Retinal pigment epithelial cell (primary cell): ENCODE measurements around the gene ARID5B.

Experiments used
- DNase-seq: peaks from one replicate; pipeline ENCODE4 v3.0.0-alpha.2; 2010; ENCODE audit warnings: low read depth
- H3K4me3 ChIP-seq: 2 replicates; pipeline ENCODE4 v1.5.1; 2011; ENCODE audit warnings: mild to moderate bottlenecking, low read length, control low read depth, moderate library complexity
- TF ChIP-seq, protein P1 (sequence below): conservative IDR thresholded peaks from 2 replicates; pipeline ENCODE4 v1.5.1; 2011; ENCODE audit warnings: low read depth, low read length, control low read depth, inconsistent platforms

The ARID5B gene

DNA sequence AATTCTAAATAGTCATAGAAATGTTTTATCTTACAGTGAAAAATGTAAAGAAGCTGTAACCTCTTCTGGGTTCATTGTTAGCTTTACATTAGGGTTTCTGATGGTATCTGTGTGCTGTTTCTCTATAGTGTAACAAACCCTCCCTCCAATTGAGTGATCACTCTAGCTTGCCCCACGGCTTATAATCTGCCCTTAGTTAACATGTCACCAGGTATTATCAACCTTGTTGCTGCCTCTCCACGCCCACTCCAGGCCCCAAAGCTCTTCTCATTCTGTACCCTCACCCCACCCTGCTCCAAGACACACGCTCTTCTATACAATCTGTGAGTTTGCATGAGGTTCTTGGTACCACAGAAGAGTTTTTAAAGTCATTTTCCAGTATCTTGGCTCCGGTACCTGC is 139.4 kb downstream of the ARID5B start:
- H3K4me3 ChIP-seq: no peak overlapping the region
- TF ChIP-seq, protein P1, sequence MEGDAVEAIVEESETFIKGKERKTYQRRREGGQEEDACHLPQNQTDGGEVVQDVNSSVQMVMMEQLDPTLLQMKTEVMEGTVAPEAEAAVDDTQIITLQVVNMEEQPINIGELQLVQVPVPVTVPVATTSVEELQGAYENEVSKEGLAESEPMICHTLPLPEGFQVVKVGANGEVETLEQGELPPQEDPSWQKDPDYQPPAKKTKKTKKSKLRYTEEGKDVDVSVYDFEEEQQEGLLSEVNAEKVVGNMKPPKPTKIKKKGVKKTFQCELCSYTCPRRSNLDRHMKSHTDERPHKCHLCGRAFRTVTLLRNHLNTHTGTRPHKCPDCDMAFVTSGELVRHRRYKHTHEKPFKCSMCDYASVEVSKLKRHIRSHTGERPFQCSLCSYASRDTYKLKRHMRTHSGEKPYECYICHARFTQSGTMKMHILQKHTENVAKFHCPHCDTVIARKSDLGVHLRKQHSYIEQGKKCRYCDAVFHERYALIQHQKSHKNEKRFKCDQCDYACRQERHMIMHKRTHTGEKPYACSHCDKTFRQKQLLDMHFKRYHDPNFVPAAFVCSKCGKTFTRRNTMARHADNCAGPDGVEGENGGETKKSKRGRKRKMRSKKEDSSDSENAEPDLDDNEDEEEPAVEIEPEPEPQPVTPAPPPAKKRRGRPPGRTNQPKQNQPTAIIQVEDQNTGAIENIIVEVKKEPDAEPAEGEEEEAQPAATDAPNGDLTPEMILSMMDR: no peak
- DNase-seq: no peak

DNA sequence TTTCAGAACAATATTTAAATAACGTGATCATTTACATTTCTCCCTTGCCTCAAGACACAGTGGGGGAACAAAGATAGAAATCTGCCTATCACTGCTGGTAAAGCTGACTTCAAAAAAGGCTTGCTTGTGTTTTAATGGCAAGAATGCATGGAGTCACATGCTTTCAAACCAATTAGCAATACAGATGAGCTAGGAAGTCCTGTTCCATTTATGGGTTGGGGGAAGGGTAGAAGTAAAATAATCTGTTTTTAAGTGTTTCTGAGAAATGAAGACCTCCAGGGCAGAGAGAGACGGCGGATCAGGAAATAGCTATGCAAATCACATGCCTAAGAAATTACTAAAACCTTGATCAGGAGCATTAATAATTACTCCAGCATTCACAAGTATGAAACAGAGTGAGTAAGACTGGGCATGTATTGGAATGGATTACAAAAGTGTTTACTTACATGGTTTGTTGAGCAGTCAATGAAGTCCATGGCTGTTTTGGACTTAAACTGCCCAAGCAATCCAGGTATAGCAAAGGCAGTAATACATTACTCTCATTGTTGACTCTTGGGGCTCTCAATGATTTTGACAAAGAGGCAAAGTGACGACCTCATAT is 142.0 kb downstream of the ARID5B start:
- TF ChIP-seq, protein P1: no peak
- no peak for DNase-seq
- H3K4me3 ChIP-seq: no peak overlapping the region

DNA sequence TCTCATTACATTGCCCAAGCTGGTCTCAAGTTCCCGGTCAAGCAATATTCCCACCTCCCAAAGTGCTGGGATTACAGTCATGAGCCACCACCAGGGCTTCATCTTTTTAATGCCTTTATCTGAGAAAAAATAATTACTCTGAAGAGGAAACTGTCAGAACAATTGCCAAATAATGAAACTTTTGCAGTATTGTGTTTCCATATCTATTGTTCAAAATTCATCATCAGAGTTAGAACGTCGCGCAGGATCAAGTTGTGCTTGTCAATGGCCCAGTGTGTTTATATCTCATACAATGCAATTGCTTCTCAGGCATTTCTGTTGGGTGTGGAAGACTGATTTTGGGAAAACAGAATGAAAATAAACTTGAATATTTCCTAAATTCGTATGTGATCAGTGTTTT is 143.1 kb downstream of the ARID5B start:
- TF ChIP-seq, protein P1: no peak
- no peak overlapping the region for H3K4me3 ChIP-seq
- no peak for DNase-seq

DNA sequence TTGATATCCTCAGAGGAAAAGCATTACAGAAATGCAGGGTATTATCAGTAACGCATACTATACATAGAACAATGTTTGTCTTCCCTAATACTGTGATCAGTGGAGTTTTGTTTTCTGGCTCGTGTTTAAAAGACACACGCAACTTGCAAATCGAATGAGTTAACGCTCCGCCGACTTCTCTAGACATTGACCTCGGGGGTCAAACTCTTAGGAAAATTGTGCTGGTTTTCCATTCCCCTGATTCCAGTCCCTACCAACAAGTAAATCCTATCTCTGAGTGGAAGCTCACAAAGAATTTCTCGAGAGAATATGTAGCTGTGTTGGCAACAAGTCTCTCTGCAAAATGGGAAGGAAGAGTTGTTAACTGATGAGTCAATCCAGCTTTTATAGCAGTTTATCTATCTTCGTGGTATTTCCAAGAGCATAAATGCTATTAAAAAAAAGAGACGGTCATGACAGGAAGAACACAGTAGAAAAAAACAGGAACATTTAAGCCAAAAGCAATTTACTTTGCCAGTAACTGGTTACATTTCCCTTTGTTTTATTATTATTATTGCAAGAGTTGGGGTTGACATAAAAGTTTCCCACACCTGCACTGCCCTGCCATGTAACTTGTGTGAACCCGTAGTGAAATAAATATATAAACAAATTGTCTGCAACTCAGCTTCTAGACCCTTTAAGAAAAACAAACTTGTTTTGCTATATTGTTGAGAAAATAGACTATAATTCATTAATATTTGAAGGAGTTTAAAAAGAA is 144.4 kb downstream of the ARID5B start:
- peak; percentile 73 for DNase-seq
- TF ChIP-seq, protein P1: no peak
- no peak overlapping the region for H3K4me3 ChIP-seq

DNA sequence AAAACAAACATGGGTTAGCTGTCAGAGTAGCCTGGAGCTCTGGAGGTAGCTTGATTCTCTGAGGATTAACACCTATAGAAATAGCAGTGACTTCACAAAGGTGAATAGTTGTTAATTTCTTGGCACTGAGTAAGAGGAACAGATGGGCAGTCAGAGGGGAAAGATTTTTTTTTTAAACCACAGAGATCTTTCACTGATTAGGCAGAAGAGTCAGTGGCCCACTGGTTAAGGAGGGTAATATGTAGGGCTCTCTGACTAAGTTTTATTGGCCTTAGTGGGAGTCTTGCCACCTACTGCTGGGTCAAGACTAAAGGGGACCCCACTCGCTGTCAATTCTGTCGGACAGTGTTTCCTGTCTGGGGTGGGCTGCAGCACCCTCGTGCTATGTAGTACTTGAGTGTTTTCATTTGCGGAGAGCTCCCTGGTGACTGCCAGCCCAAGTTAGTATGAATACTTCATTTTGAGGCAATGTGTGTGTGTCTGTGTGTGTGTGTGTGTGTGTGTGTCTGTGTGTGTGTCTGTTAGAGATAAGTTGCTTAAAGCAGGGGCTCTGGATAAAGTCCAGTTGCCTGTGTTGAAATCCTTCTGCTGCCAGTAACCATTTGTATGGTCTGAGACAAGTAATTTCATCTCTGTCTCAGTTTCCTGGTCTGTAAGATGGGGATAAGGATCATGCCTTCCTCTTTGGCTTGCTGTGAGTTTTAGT is 145.2 kb downstream of the ARID5B start:
- no peak overlapping the region for H3K4me3 ChIP-seq
- TF ChIP-seq, protein P1: no peak
- no peak for DNase-seq

DNA sequence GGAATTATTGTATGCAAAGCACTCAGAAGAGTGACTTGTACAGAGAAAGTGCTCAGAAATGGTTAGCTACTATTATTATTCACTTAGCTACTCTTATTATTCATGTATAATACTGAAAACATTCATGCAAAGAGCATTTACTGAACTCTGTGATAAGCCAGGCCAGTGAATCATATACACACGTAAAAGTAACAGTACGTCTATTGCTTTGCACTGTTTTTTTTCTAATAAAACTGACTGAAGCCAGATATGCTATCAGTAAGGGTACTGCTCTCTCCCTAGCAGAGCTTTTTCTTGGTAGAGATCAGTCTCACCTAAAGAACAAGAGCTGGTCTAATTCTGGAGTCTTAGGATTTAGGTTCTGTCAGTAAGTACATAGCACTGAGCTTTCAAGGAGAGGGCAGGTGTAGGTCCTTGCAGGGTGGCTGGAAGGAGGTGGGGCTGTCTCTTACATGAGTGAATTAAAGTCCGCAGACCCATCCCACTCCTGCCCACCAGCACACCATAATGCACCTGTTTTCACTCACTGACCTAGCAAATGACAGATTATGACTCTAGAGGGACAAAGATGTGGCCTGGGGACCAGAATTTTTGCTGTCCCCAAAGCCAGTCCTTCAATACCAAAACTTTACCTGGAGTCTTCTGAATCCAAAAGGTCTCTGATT is 145.9 kb downstream of the ARID5B start:
- DNase-seq: no peak
- TF ChIP-seq, protein P1: no peak
- H3K4me3 ChIP-seq: no peak overlapping the region
